ENCODE data around the gene ITGA8. TPM values are rescaled to one million over a fixed set of nuclear protein-coding genes. Genes with fewer than 3 reads are reported as not detected.
"Not testable (repeated sequence)": the region's sequence is repeated elsewhere in the genome, so short reads cannot be mapped to it uniquely, and the experiment has no call there.

ITGA8 gene
- total RNA-seq, 1 experiment from 2014 or later: not detected

GRCh38 chr10:15588151-15588550 is 131.6 kb downstream of the ITGA8 start:
- BruUV-seq (replicated peaks): no TSS peak
- H3K4me3 Mint-ChIP-seq (ENCODE audit: unreplicated experiment): no peak overlapping the region
- intact Hi-C loops (cut with micrococcal nuclease; ENCODE audit: unreplicated experiment): no loop called here
- ChIA-PET POLR2A (no interaction called here), CTCF (no interaction called here)
- Histone ChIP-seq H3K36me3 (ENCODE audit: control insufficient read depth, insufficient read depth, low read length) (no peaks in the 10 kb centered on the region), H3K9me3 (no peaks in the 10 kb centered on the region), H3K4me1 (no peaks in the 10 kb centered on the region), H3K4me3 (ENCODE audit: low read depth, low read length) (no peak overlapping the region), H3K27me3 (replicated peaks; ENCODE audit: control insufficient read depth, insufficient read depth, low read length) (no peaks in the 10 kb centered on the region)
- H3K4me1 Mint-ChIP-seq (ENCODE audit: low read depth, unreplicated experiment): no peaks in the 10 kb centered on the region
- TF ChIP-seq CTCF (IDR thresholded peaks at IDR 0.05; ENCODE audit: insufficient read depth in 1 of 2, low read depth in 1 of 2, low read length in 1 of 2, severe bottlenecking in 1 of 2, unreplicated experiment in 1 of 2): no peak
- peaks cover 15% of the 10 kb centered on the region for H3K27me3 Mint-ChIP-seq (ENCODE audit: insufficient read depth, unreplicated experiment)
- H3K27ac Mint-ChIP-seq (ENCODE audit: unreplicated experiment): no peak overlapping the region
- no peak for DNase-seq
- no peaks in the 10 kb centered on the region for H3K9me3 Mint-ChIP-seq (ENCODE audit: unreplicated experiment)
- no peaks in the 10 kb centered on the region for H3K36me3 Mint-ChIP-seq (ENCODE audit: insufficient read depth, unreplicated experiment)

GRCh38 chr10:15587271-15587670 is 132.5 kb downstream of the ITGA8 start:
- Mint-ChIP-seq H3K27ac (ENCODE audit: unreplicated experiment) (no peak overlapping the region), H3K4me1 (ENCODE audit: low read depth, unreplicated experiment) (no peaks in the 10 kb centered on the region)

GRCh38 chr10:15585303-15585715 is 134.4 kb downstream of the ITGA8 start:
- H3K36me3 Mint-ChIP-seq (ENCODE audit: insufficient read depth, unreplicated experiment): no peaks in the 10 kb centered on the region
- intact Hi-C loops (cut with micrococcal nuclease; ENCODE audit: unreplicated experiment): loop anchor here (2.0 kb wide), 1 partner anchor 139 kb away; no protein-coding TSS in a partner anchor
- no peak overlapping the region for H3K27ac Mint-ChIP-seq (ENCODE audit: unreplicated experiment)
- no peaks in the 10 kb centered on the region for H3K4me1 Mint-ChIP-seq (ENCODE audit: low read depth, unreplicated experiment)
- H3K4me3 Mint-ChIP-seq (ENCODE audit: unreplicated experiment): no peak overlapping the region
- ChIA-PET CTCF (interaction anchor here (0.8 kb wide), 1 partner anchor 8 kb away, joined by 3 read pairs; no protein-coding TSS in a partner anchor), POLR2A (no interaction called here)
- Histone ChIP-seq H3K27me3 (replicated peaks; ENCODE audit: control insufficient read depth, insufficient read depth, low read length) (no peaks in the 10 kb centered on the region), H3K36me3 (ENCODE audit: control insufficient read depth, insufficient read depth, low read length) (no peaks in the 10 kb centered on the region), H3K9me3 (0 out of 2 replicates have a peak, but pooled peaks cover 4% of the 10 kb centered on the region), H3K4me1 (no peaks in the 10 kb centered on the region), H3K4me3 (ENCODE audit: low read depth, low read length) (no peak overlapping the region)
- peak; percentile 64 to 72 for DNase-seq
- BruUV-seq (replicated peaks): no TSS peak
- no peaks in the 10 kb centered on the region for H3K9me3 Mint-ChIP-seq (ENCODE audit: unreplicated experiment)
- H3K27me3 Mint-ChIP-seq (ENCODE audit: insufficient read depth, unreplicated experiment): peaks cover 12% of the 10 kb centered on the region
- peak; percentile 59 to 87 for TF ChIP-seq CTCF (IDR thresholded peaks at IDR 0.05; ENCODE audit: insufficient read depth in 1 of 2, low read depth in 1 of 2, low read length in 1 of 2, severe bottlenecking in 1 of 2, unreplicated experiment in 1 of 2)

More at GRCh38 chr10:15587271-15587670, 132.5 kb downstream of the ITGA8 start:
- BruUV-seq (replicated peaks): no TSS peak
- intact Hi-C loops (cut with micrococcal nuclease; ENCODE audit: unreplicated experiment): no loop called here
- Histone ChIP-seq H3K9me3 (0 out of 2 replicates have a peak, but pooled peaks cover 4% of the 10 kb centered on the region), H3K27me3 (replicated peaks; ENCODE audit: control insufficient read depth, insufficient read depth, low read length) (no peaks in the 10 kb centered on the region), H3K36me3 (ENCODE audit: control insufficient read depth, insufficient read depth, low read length) (no peaks in the 10 kb centered on the region), H3K4me3 (ENCODE audit: low read depth, low read length) (no peak overlapping the region), H3K4me1 (no peaks in the 10 kb centered on the region)
- no peak for TF ChIP-seq CTCF (IDR thresholded peaks at IDR 0.05; ENCODE audit: insufficient read depth in 1 of 2, low read depth in 1 of 2, low read length in 1 of 2, severe bottlenecking in 1 of 2, unreplicated experiment in 1 of 2)
- no peak overlapping the region for H3K4me3 Mint-ChIP-seq (ENCODE audit: unreplicated experiment)
- no peaks in the 10 kb centered on the region for H3K9me3 Mint-ChIP-seq (ENCODE audit: unreplicated experiment)
- DNase-seq: no peak
- ChIA-PET POLR2A (no interaction called here), CTCF (no interaction called here)
- H3K27me3 Mint-ChIP-seq (ENCODE audit: insufficient read depth, unreplicated experiment): peaks cover 15% of the 10 kb centered on the region
- H3K36me3 Mint-ChIP-seq (ENCODE audit: insufficient read depth, unreplicated experiment): no peaks in the 10 kb centered on the region

GRCh38 chr10:15582972-15583371 is 136.8 kb downstream of the ITGA8 start:
- BruUV-seq (replicated peaks); POLR2A ChIA-PET; H3K27me3 Mint-ChIP-seq (ENCODE audit: insufficient read depth, unreplicated experiment); H3K36me3 ChIP-seq (ENCODE audit: control insufficient read depth, insufficient read depth, low read length); H3K36me3 Mint-ChIP-seq (ENCODE audit: insufficient read depth, unreplicated experiment); DNase-seq; H3K4me3 Mint-ChIP-seq (ENCODE audit: unreplicated experiment); CTCF ChIA-PET; H3K4me1 Mint-ChIP-seq (ENCODE audit: low read depth, unreplicated experiment); H3K27me3 ChIP-seq (replicated peaks; ENCODE audit: control insufficient read depth, insufficient read depth, low read length); H3K4me1 ChIP-seq; H3K4me3 ChIP-seq (ENCODE audit: low read depth, low read length); H3K9me3 ChIP-seq; H3K27ac Mint-ChIP-seq (ENCODE audit: unreplicated experiment); intact Hi-C loops (cut with micrococcal nuclease; ENCODE audit: unreplicated experiment); H3K9me3 Mint-ChIP-seq (ENCODE audit: unreplicated experiment): not testable (repeated sequence)
